Neural cell (in vitro differentiated cells): Measurements from ENCODE around the gene RPUSD2. TPM values are rescaled to one million over a fixed set of nuclear protein-coding genes. Genes with fewer than 3 reads are reported as not detected.
"Not testable (repeated sequence)": the region's sequence is repeated elsewhere in the genome, so short reads cannot be mapped to it uniquely, and the experiment has no call there.

Experiments used
- H2AFZ ChIP-seq: fragments of 200-600, 300-800 bp; sonication (generic), shearing (Covaris generic); 2 replicates; pipeline ENCODE4 v1.6.0; 2014; ENCODE audit warnings: low read depth, mild to moderate bottlenecking, antibody characterized with exemption, low read length, moderate library complexity
- H3F3A ChIP-seq: fragments of 200-600 bp; shearing (Covaris generic); 2 replicates; pipeline ENCODE4 v1.6.1; 2016; ENCODE audit warnings: mild to moderate bottlenecking, moderate library complexity, mixed read lengths, antibody characterized with exemption, low read length; ENCODE audit not compliant: insufficient read depth, poor library complexity, severe bottlenecking
- H3K27ac ChIP-seq: fragments of 200-600, 300-800 bp; sonication (generic), shearing (Covaris generic); 2 replicates; pipeline ENCODE4 v1.5.1; 2014; ENCODE audit warnings: mild to moderate bottlenecking, low read length, moderate library complexity
- H3K27me3 ChIP-seq: fragments of 300-800, 200-600 bp; sonication (generic), shearing (Covaris generic); 2 replicates; pipeline ENCODE4 v1.6.0; 2014; ENCODE audit warnings: mild to moderate bottlenecking, low read depth, low read length, moderate library complexity; ENCODE audit not compliant: insufficient read depth
- H3K36me3 ChIP-seq: fragments of 300-800, 200-600 bp; sonication (generic), shearing (Covaris generic); 2 replicates; pipeline ENCODE4 v1.5.1; 2014; ENCODE audit warnings: mild to moderate bottlenecking, antibody characterized with exemption, low read length, moderate library complexity; ENCODE audit not compliant: insufficient read depth
- H3K4me2 ChIP-seq: fragments of 300-800, 200-600 bp; sonication (generic), shearing (Covaris generic); 2 replicates; pipeline ENCODE4 v1.6.0; 2014; ENCODE audit warnings: mild to moderate bottlenecking, low read length
- H3K4me3 ChIP-seq: fragments of 300-800, 200-600 bp; sonication (generic), shearing (Covaris generic); 2 replicates; pipeline ENCODE4 v1.5.1; 2014; ENCODE audit warnings: mild to moderate bottlenecking, low read length, moderate library complexity
- H3K79me2 ChIP-seq: fragments of 200-600 bp; shearing (Covaris generic); replicated peaks from 2 replicates; pipeline ENCODE4 v1.6.0; 2014; ENCODE audit warnings: mild to moderate bottlenecking, low read length, moderate library complexity; ENCODE audit not compliant: insufficient read depth
- H3K9ac ChIP-seq: fragments of 300-800, 200-600 bp; sonication (generic), shearing (Covaris generic); 2 replicates; pipeline ENCODE4 v1.6.1; 2016; ENCODE audit warnings: mild to moderate bottlenecking, low read length, mixed read lengths
- H3K9me2 ChIP-seq: fragments of 200-600 bp; shearing (Covaris generic); 2 replicates; pipeline ENCODE4 v1.6.1; 2016; ENCODE audit warnings: mild to moderate bottlenecking, low read length, mixed read lengths; ENCODE audit not compliant: insufficient read depth
- H3K9me3 ChIP-seq: fragments of 200-600, 300-800 bp; sonication (generic), shearing (Covaris generic); 2 replicates; pipeline ENCODE4 v1.6.1; 2016; ENCODE audit warnings: mild to moderate bottlenecking, mixed run types, low read length, moderate library complexity, mixed read lengths
- H4K20me1 ChIP-seq: fragments of 200-600 bp; shearing (Covaris generic); 2 replicates; pipeline ENCODE4 v1.6.1; 2016; ENCODE audit warnings: mild to moderate bottlenecking, mixed run types; ENCODE audit not compliant: insufficient read depth
- EP300 ChIP-seq: fragments of 450-650 bp; conservative IDR thresholded peaks from 2 replicates; pipeline ENCODE4 v1.6.1; 2014; ENCODE audit warnings: antibody characterized with exemption, mild to moderate bottlenecking, moderate library complexity; ENCODE audit not compliant: poor library complexity, severe bottlenecking
- EZH2 ChIP-seq: fragments of 200-600, 300-800 bp; shearing (Covaris generic), sonication (generic); IDR thresholded peaks from 2 replicates; pipeline ENCODE4 v1.6.1; 2014; ENCODE audit warnings: antibody characterized with exemption, low read length, borderline replicate concordance, mild to moderate bottlenecking; ENCODE audit not compliant: insufficient read depth, poor library complexity, severe bottlenecking
- MXI1 ChIP-seq: fragments of 450-650 bp; conservative IDR thresholded peaks from 2 replicates; pipeline ENCODE4 v1.6.1; 2014; ENCODE audit warnings: antibody characterized with exemption, mild to moderate bottlenecking; ENCODE audit not compliant: poor library complexity, severe bottlenecking
- POLR2AphosphoS5 ChIP-seq: IDR thresholded peaks from 2 replicates; pipeline ENCODE4 v1.6.1; 2012
- RAD21 ChIP-seq: fragments of 450-650 bp; conservative IDR thresholded peaks from 2 replicates; pipeline ENCODE4 v1.6.1; 2014; ENCODE audit warnings: antibody characterized with exemption, mild to moderate bottlenecking, moderate library complexity
- SMC3 ChIP-seq: fragments of 450-650 bp; conservative IDR thresholded peaks from 2 replicates; pipeline ENCODE4 v1.6.1; 2014; ENCODE audit warnings: antibody characterized with exemption, mild to moderate bottlenecking, moderate library complexity; ENCODE audit not compliant: poor library complexity
- TAF1 ChIP-seq: IDR thresholded peaks from 2 replicates; pipeline ENCODE4 v1.6.1; 2012; ENCODE audit warnings: low read depth
- polyA plus RNA-seq: library from polyadenylated mRNA; depleted of rRNA; stranded (reverse); fragments of >200 nt; gene quantifications from 2 replicates; pipeline ENCODE4 v1.2.3, GENCODE V29; 2014
- TF ChIP-seq, protein P1 (sequence below): IDR thresholded peaks from 2 replicates; pipeline ENCODE4 v1.6.1; 2012; ENCODE audit warnings: borderline replicate concordance
- TF ChIP-seq, protein P2 (sequence below): fragments of 450-650 bp; IDR thresholded peaks from 2 replicates; pipeline ENCODE4 v1.5.1; 2014; ENCODE audit warnings: antibody characterized with exemption, mild to moderate bottlenecking, moderate library complexity; ENCODE audit not compliant: poor library complexity, severe bottlenecking

RPUSD2 gene
- polyA plus RNA-seq, 1 donor from 2014 or later: 13.2 TPM

DNA sequence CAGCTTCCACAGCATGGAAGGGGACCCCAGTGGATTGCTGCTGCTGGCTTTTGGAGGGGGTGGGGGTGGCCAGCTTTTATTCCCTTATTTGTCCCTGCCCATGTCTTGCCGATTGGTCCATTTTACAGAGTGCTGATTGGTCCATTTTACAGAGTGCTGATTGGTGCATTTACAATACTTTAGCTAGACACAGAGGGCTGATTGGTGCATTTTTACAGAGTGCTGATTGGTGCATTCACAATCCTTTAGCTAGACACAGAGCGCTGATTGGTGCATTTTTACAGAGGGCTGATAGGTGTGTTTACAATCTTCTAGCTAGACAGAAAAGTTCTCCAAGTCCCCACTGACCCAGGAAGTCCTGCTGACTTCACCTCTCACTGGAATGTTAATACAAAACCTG, 12.7 kb downstream of the RPUSD2 start:
- H3K4me2 ChIP-seq, H3K9me3 ChIP-seq, H4K20me1 ChIP-seq, H2AFZ ChIP-seq, H3K27ac ChIP-seq, H3K9ac ChIP-seq, H3K36me3 ChIP-seq, H3K4me3 ChIP-seq, H3K27me3 ChIP-seq, H3K9me2 ChIP-seq, H3F3A ChIP-seq, H3K79me2 ChIP-seq: not testable (repeated sequence)

DNA sequence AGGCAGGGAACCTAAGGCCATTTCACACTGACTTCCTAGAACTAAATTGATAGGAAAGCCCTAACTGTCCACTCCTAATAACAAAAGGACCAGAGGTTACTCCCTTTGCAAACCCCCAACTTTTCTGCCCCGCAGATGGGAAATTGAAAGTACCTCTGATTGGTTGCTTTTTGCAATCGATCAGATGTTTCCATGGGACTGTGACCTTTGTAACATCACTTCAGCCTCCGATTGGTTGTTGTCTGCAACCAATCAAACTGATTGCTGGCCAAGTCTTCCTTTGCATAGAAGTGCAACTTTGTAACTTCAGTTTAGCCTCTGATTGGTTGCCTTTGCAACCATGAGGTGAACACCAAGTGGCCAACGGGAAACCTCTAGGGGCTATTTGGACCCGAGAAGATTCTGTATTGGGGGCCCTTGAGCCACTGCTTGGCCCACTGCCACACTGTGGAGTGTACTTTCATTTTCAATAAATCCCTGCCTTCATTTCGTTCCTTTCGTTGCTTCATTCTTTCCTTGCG, 13.7 kb downstream of the RPUSD2 start:
- Histone ChIP-seq H3K4me3 (no peak overlapping the region), H3K36me3 (no peaks in the 10 kb centered on the region), H4K20me1 (no peaks in the 10 kb centered on the region), H3K9me3 (no peaks in the 10 kb centered on the region), H3K9ac (no peak overlapping the region), H3K4me2 (no peak overlapping the region), H2AFZ (no peak overlapping the region), H3K79me2 (no peaks in the 10 kb centered on the region), H3K9me2 (no peaks in the 10 kb centered on the region), H3K27me3 (no peaks in the 10 kb centered on the region), H3F3A (no peaks in the 10 kb centered on the region), H3K27ac (no peak overlapping the region)
- TF ChIP-seq RAD21 (no peak), MXI1 (no peak), SMC3 (no peak), EZH2 (no peak), TAF1 (no peak), POLR2AphosphoS5 (no peak), EP300 (no peak)
- TF ChIP-seq, protein P1, sequence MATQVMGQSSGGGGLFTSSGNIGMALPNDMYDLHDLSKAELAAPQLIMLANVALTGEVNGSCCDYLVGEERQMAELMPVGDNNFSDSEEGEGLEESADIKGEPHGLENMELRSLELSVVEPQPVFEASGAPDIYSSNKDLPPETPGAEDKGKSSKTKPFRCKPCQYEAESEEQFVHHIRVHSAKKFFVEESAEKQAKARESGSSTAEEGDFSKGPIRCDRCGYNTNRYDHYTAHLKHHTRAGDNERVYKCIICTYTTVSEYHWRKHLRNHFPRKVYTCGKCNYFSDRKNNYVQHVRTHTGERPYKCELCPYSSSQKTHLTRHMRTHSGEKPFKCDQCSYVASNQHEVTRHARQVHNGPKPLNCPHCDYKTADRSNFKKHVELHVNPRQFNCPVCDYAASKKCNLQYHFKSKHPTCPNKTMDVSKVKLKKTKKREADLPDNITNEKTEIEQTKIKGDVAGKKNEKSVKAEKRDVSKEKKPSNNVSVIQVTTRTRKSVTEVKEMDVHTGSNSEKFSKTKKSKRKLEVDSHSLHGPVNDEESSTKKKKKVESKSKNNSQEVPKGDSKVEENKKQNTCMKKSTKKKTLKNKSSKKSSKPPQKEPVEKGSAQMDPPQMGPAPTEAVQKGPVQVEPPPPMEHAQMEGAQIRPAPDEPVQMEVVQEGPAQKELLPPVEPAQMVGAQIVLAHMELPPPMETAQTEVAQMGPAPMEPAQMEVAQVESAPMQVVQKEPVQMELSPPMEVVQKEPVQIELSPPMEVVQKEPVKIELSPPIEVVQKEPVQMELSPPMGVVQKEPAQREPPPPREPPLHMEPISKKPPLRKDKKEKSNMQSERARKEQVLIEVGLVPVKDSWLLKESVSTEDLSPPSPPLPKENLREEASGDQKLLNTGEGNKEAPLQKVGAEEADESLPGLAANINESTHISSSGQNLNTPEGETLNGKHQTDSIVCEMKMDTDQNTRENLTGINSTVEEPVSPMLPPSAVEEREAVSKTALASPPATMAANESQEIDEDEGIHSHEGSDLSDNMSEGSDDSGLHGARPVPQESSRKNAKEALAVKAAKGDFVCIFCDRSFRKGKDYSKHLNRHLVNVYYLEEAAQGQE: no peak

DNA sequence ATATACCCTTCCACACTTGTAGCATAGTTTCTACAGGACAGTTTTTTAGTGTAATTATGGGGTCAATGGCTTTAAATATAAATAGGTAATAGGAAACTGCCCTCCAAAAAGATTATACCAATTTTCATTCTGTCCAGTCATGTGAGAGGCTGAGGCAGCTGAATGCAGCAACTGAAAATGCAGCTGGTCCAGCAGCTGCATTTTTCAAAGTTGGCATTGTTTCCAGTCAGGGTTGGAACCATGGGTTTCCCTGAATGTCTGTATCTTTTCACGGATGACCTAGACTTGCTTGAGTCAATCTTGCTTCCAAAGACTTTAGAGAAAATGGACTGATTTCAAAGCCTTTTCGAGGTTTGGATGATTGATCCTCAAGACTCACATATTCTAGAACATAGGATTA, 15.1 kb downstream of the RPUSD2 start:
- Histone ChIP-seq H2AFZ (no peak overlapping the region), H3K4me3 (no peak overlapping the region)
- TF ChIP-seq RAD21 (no peak), EZH2 (no peak), POLR2AphosphoS5 (no peak), EP300 (no peak), MXI1 (no peak), TAF1 (no peak)
- TF ChIP-seq, protein P2, sequence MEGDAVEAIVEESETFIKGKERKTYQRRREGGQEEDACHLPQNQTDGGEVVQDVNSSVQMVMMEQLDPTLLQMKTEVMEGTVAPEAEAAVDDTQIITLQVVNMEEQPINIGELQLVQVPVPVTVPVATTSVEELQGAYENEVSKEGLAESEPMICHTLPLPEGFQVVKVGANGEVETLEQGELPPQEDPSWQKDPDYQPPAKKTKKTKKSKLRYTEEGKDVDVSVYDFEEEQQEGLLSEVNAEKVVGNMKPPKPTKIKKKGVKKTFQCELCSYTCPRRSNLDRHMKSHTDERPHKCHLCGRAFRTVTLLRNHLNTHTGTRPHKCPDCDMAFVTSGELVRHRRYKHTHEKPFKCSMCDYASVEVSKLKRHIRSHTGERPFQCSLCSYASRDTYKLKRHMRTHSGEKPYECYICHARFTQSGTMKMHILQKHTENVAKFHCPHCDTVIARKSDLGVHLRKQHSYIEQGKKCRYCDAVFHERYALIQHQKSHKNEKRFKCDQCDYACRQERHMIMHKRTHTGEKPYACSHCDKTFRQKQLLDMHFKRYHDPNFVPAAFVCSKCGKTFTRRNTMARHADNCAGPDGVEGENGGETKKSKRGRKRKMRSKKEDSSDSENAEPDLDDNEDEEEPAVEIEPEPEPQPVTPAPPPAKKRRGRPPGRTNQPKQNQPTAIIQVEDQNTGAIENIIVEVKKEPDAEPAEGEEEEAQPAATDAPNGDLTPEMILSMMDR: no peak

More for the DNA sequence above, 15.1 kb downstream of the RPUSD2 start:
- H3K9ac ChIP-seq: no peak overlapping the region
- H3K27ac ChIP-seq: no peak overlapping the region
- H3K9me3 ChIP-seq: no peaks in the 10 kb centered on the region
- H3K79me2 ChIP-seq: no peaks in the 10 kb centered on the region
- no peak overlapping the region for H3K4me2 ChIP-seq
- no peaks in the 10 kb centered on the region for H3K9me2 ChIP-seq
- H3K27me3 ChIP-seq: no peaks in the 10 kb centered on the region
- no peaks in the 10 kb centered on the region for H3K36me3 ChIP-seq
- no peaks in the 10 kb centered on the region for H4K20me1 ChIP-seq
- H3F3A ChIP-seq: no peaks in the 10 kb centered on the region
